22Rv1 (cell line): Measurements from ENCODE around the gene SIGLEC5.
"Not testable (repeated sequence)": the region's sequence is repeated elsewhere in the genome, so short reads cannot be mapped to it uniquely, and the experiment has no call there.

ENCODE experiments used
- H3K27ac ChIP-seq: fragments of 450-650 bp; 2 replicates; pipeline ENCODE4 v1.5.1; 2017
- CTCF ChIP-seq: fragments of 450-650 bp; IDR thresholded peaks from 2 replicates; pipeline ENCODE4 v1.5.1; 2017; ENCODE audit warnings: mild to moderate bottlenecking
- ZFX ChIP-seq: fragments of 450-650 bp; IDR thresholded peaks from 2 replicates; pipeline ENCODE4 v1.6.1; 2017; ENCODE audit warnings: antibody characterized with exemption, borderline replicate concordance

The SIGLEC5 gene

GRCh38 chr19:51630315-51630714 is at the start of gene SIGLEC5:
SIGLEC5 (minus strand) TSS chr19:51630401; CDS start chr19:51630335, 66 bp downstream.
- H3K27ac ChIP-seq, result not testable (repeated sequence)

- H3K27ac ChIP-seq, result no peak overlapping the region
- TF ChIP-seq ZFX (no peak), CTCF (no peak)
Measured at GRCh38 chr19:51676566-51677083, 46.4 kb upstream of the SIGLEC5 start.

- H3K27ac ChIP-seq, result not testable (repeated sequence)
- peak; percentile 47 for TF ChIP-seq CTCF
Measured at GRCh38 chr19:51675911-51676565, 45.8 kb upstream of the SIGLEC5 start.

GRCh38 chr19:51668216-51668615 is 38.0 kb upstream of the SIGLEC5 start:
- TF ChIP-seq ZFX (no peak), CTCF (no peak)
- H3K27ac ChIP-seq, result no peak overlapping the region

- no peak overlapping the region for H3K27ac ChIP-seq
- no peak for TF ChIP-seq CTCF
- TF ChIP-seq ZFX, result no peak
Measured at GRCh38 chr19:51664997-51665396, 34.8 kb upstream of the SIGLEC5 start.

GRCh38 chr19:51664131-51664530 is 33.9 kb upstream of the SIGLEC5 start:
- H3K27ac ChIP-seq, result no peak overlapping the region
- TF ChIP-seq CTCF (no peak), ZFX (no peak)

- no peak for TF ChIP-seq CTCF
- no peak for TF ChIP-seq ZFX
- no peak overlapping the region for H3K27ac ChIP-seq
Measured at GRCh38 chr19:51663650-51664049, 33.4 kb upstream of the SIGLEC5 start.
